GM12878 (cell line): ENCODE data around the gene CZIB.

ENCODE experiments used
- CHD4 ChIP-seq: fragments of 200-600 bp; sonication (generic); IDR thresholded peaks from 2 replicates; pipeline ENCODE4 v1.6.1; 2016; ENCODE audit warnings: mild to moderate bottlenecking
- POLR2A ChIP-seq: IDR thresholded peaks from 2 replicates; pipeline ENCODE4 v1.6.1; 2011; ENCODE audit warnings: low read depth, mild to moderate bottlenecking, low read length
- RELA ChIP-seq: fragments of 450-650 bp; IDR thresholded peaks from 2 replicates; pipeline ENCODE4 v1.8.0; 2014; ENCODE audit warnings: borderline replicate concordance; ENCODE audit not compliant: partially characterized antibody
- SIN3A ChIP-seq: IDR thresholded peaks from 2 replicates; pipeline ENCODE4 v1.6.1; 2012; ENCODE audit warnings: low read depth, low read length, improper control_type of control experiment
- SP1 ChIP-seq: IDR thresholded peaks from one replicate; pipeline ENCODE4 v1.6.1; 2011; ENCODE audit warnings: low read depth, low read length
- TAF1 ChIP-seq: IDR thresholded peaks from 2 replicates; pipeline ENCODE4 v1.6.1; 2011; ENCODE audit warnings: mild to moderate bottlenecking, low read depth, low read length, borderline replicate concordance
- TCF12 ChIP-seq: IDR thresholded peaks from 2 replicates; pipeline ENCODE4 v1.6.1; 2011; ENCODE audit warnings: low read depth, mild to moderate bottlenecking, low read length
- TF ChIP-seq, protein P1 (sequence below), 3 experiments: IDR thresholded peaks in 2 of 3; conservative IDR thresholded peaks in 1 of 3; 2 replicates each; pipeline ENCODE4 v1.5.1; 2011; ENCODE audit warnings: low read depth in 3 of 3, low read length in 3 of 3, mild to moderate bottlenecking in 3 of 3, control low read depth in 2 of 3, moderate library complexity in 2 of 3, inconsistent platforms in 1 of 3, mixed read lengths in 1 of 3; ENCODE audit not compliant: control insufficient read depth in 2 of 3, insufficient read depth in 1 of 3; ENCODE audit errors: extremely low read depth in 1 of 3
- TF ChIP-seq, protein P2 (sequence below): fragments of 450-650 bp; IDR thresholded peaks from 2 replicates; pipeline ENCODE4 v1.6.1; 2017; ENCODE audit warnings: mild to moderate bottlenecking, low read depth, inconsistent platforms; ENCODE audit not compliant: poor library complexity, severe bottlenecking
- TF ChIP-seq, protein P3 (sequence below): fragments of 450-650 bp; IDR thresholded peaks from 2 replicates; pipeline ENCODE4 v1.6.1; 2018; ENCODE audit warnings: mild to moderate bottlenecking, low read depth, moderate library complexity; ENCODE audit not compliant: partially characterized antibody
- TF ChIP-seq, protein P4 (sequence below): fragments of 450-650 bp; IDR thresholded peaks from 2 replicates; pipeline ENCODE4 v1.6.1; 2018; ENCODE audit warnings: borderline replicate concordance, mild to moderate bottlenecking; ENCODE audit not compliant: partially characterized antibody
- TF ChIP-seq, protein P5 (sequence below): fragments of 150-350 bp; IDR thresholded peaks from 2 replicates; pipeline ENCODE4 v1.6.1; 2016; ENCODE audit warnings: low read depth, low read length
- TF ChIP-seq, protein P6 (sequence below): fragments of 450-650 bp; IDR thresholded peaks from 2 replicates; pipeline ENCODE4 v1.6.1; 2017; ENCODE audit warnings: mild to moderate bottlenecking

DNA sequence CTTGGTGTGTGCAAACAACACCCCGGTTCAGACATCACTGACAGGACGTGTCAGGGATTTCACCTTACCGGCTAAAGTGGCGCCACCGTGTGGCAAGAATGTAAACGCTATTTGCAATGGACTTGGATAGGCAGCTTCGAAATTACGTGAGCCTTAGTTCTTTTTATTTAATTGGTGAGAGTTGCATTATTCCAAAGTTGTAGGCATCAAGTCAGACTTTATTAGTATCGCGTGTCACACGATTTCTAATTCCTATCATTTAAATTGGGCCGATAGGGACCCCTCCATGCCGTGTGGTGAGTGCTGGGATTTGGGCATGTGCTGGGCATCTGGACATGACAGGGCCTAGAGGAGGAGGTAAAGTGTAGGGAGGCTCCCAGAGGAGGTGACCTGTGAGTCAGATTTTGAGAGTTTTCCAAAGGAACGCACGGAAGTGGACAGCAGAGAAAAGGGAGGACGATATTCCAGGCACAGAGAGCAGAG, 38.3 kb downstream of the CZIB start:
- TF ChIP-seq RELA = no peak
- no peak for TF ChIP-seq TAF1
- TF ChIP-seq, protein P1, sequence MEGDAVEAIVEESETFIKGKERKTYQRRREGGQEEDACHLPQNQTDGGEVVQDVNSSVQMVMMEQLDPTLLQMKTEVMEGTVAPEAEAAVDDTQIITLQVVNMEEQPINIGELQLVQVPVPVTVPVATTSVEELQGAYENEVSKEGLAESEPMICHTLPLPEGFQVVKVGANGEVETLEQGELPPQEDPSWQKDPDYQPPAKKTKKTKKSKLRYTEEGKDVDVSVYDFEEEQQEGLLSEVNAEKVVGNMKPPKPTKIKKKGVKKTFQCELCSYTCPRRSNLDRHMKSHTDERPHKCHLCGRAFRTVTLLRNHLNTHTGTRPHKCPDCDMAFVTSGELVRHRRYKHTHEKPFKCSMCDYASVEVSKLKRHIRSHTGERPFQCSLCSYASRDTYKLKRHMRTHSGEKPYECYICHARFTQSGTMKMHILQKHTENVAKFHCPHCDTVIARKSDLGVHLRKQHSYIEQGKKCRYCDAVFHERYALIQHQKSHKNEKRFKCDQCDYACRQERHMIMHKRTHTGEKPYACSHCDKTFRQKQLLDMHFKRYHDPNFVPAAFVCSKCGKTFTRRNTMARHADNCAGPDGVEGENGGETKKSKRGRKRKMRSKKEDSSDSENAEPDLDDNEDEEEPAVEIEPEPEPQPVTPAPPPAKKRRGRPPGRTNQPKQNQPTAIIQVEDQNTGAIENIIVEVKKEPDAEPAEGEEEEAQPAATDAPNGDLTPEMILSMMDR (IDR thresholded peaks at IDR 0.05 in 2 of 3, conservative IDR thresholded peaks at IDR 0.05 in 1 of 3; ENCODE audit: control insufficient read depth in 2 of 3, extremely low read depth in 1 of 3, insufficient read depth in 1 of 3, low read depth in 3 of 3, low read length in 3 of 3) = peak; percentile 79 to 93 (median 81)
- TF ChIP-seq, protein P2, sequence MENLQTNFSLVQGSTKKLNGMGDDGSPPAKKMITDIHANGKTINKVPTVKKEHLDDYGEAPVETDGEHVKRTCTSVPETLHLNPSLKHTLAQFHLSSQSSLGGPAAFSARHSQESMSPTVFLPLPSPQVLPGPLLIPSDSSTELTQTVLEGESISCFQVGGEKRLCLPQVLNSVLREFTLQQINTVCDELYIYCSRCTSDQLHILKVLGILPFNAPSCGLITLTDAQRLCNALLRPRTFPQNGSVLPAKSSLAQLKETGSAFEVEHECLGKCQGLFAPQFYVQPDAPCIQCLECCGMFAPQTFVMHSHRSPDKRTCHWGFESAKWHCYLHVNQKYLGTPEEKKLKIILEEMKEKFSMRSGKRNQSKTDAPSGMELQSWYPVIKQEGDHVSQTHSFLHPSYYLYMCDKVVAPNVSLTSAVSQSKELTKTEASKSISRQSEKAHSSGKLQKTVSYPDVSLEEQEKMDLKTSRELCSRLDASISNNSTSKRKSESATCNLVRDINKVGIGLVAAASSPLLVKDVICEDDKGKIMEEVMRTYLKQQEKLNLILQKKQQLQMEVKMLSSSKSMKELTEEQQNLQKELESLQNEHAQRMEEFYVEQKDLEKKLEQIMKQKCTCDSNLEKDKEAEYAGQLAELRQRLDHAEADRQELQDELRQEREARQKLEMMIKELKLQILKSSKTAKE = no peak
- TF ChIP-seq, protein P3, sequence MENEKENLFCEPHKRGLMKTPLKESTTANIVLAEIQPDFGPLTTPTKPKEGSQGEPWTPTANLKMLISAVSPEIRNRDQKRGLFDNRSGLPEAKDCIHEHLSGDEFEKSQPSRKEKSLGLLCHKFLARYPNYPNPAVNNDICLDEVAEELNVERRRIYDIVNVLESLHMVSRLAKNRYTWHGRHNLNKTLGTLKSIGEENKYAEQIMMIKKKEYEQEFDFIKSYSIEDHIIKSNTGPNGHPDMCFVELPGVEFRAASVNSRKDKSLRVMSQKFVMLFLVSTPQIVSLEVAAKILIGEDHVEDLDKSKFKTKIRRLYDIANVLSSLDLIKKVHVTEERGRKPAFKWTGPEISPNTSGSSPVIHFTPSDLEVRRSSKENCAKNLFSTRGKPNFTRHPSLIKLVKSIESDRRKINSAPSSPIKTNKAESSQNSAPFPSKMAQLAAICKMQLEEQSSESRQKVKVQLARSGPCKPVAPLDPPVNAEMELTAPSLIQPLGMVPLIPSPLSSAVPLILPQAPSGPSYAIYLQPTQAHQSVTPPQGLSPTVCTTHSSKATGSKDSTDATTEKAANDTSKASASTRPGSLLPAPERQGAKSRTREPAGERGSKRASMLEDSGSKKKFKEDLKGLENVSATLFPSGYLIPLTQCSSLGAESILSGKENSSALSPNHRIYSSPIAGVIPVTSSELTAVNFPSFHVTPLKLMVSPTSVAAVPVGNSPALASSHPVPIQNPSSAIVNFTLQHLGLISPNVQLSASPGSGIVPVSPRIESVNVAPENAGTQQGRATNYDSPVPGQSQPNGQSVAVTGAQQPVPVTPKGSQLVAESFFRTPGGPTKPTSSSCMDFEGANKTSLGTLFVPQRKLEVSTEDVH = no peak
- no peak for TF ChIP-seq SIN3A
- TF ChIP-seq POLR2A = no peak
- TF ChIP-seq SP1 = no peak
- TF ChIP-seq CHD4 = no peak
- TF ChIP-seq, protein P4, sequence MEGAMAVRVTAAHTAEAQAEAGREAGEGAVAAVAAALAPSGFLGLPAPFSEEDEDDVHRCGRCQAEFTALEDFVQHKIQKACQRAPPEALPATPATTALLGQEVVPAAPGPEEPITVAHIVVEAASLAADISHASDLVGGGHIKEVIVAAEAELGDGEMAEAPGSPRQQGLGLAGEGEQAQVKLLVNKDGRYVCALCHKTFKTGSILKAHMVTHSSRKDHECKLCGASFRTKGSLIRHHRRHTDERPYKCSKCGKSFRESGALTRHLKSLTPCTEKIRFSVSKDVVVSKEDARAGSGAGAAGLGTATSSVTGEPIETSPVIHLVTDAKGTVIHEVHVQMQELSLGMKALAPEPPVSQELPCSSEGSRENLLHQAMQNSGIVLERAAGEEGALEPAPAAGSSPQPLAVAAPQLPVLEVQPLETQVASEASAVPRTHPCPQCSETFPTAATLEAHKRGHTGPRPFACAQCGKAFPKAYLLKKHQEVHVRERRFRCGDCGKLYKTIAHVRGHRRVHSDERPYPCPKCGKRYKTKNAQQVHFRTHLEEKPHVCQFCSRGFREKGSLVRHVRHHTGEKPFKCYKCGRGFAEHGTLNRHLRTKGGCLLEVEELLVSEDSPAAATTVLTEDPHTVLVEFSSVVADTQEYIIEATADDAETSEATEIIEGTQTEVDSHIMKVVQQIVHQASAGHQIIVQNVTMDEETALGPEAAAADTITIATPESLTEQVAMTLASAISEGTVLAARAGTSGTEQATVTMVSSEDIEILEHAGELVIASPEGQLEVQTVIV = no peak
- TF ChIP-seq, protein P5, sequence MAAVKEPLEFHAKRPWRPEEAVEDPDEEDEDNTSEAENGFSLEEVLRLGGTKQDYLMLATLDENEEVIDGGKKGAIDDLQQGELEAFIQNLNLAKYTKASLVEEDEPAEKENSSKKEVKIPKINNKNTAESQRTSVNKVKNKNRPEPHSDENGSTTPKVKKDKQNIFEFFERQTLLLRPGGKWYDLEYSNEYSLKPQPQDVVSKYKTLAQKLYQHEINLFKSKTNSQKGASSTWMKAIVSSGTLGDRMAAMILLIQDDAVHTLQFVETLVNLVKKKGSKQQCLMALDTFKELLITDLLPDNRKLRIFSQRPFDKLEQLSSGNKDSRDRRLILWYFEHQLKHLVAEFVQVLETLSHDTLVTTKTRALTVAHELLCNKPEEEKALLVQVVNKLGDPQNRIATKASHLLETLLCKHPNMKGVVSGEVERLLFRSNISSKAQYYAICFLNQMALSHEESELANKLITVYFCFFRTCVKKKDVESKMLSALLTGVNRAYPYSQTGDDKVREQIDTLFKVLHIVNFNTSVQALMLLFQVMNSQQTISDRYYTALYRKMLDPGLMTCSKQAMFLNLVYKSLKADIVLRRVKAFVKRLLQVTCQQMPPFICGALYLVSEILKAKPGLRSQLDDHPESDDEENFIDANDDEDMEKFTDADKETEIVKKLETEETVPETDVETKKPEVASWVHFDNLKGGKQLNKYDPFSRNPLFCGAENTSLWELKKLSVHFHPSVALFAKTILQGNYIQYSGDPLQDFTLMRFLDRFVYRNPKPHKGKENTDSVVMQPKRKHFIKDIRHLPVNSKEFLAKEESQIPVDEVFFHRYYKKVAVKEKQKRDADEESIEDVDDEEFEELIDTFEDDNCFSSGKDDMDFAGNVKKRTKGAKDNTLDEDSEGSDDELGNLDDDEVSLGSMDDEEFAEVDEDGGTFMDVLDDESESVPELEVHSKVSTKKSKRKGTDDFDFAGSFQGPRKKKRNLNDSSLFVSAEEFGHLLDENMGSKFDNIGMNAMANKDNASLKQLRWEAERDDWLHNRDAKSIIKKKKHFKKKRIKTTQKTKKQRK = no peak
- TF ChIP-seq, protein P6, sequence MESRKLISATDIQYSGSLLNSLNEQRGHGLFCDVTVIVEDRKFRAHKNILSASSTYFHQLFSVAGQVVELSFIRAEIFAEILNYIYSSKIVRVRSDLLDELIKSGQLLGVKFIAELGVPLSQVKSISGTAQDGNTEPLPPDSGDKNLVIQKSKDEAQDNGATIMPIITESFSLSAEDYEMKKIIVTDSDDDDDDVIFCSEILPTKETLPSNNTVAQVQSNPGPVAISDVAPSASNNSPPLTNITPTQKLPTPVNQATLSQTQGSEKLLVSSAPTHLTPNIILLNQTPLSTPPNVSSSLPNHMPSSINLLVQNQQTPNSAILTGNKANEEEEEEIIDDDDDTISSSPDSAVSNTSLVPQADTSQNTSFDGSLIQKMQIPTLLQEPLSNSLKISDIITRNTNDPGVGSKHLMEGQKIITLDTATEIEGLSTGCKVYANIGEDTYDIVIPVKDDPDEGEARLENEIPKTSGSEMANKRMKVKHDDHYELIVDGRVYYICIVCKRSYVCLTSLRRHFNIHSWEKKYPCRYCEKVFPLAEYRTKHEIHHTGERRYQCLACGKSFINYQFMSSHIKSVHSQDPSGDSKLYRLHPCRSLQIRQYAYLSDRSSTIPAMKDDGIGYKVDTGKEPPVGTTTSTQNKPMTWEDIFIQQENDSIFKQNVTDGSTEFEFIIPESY = no peak
- no peak for TF ChIP-seq TCF12
